Astrocyte of the spinal cord (primary cell): ENCODE data around the gene MCM5.
"Not testable (repeated sequence)": the region's sequence is repeated elsewhere in the genome, so short reads cannot be mapped to it uniquely, and the experiment has no call there.

Experiments
- DNase-seq: peaks from one replicate; pipeline ENCODE4 v3.0.0; 2011; ENCODE audit warnings: low read depth, low spot score
- H3K4me3 ChIP-seq: 2 replicates; pipeline ENCODE4 v1.5.1; 2011; ENCODE audit warnings: low read depth, mild to moderate bottlenecking, low read length, moderate library complexity
- in situ Hi-C: cut with HindIII; loops from 2 replicates; pipeline ENCODE4 v1.10.0; 2017; ENCODE audit warnings: low sequenced_read_pairs
- TF ChIP-seq, protein P1 (sequence below): IDR thresholded peaks from 2 replicates; pipeline ENCODE4 v1.5.1; 2012; ENCODE audit warnings: low read depth, mild to moderate bottlenecking, low read length, inconsistent platforms

The MCM5 gene

DNA sequence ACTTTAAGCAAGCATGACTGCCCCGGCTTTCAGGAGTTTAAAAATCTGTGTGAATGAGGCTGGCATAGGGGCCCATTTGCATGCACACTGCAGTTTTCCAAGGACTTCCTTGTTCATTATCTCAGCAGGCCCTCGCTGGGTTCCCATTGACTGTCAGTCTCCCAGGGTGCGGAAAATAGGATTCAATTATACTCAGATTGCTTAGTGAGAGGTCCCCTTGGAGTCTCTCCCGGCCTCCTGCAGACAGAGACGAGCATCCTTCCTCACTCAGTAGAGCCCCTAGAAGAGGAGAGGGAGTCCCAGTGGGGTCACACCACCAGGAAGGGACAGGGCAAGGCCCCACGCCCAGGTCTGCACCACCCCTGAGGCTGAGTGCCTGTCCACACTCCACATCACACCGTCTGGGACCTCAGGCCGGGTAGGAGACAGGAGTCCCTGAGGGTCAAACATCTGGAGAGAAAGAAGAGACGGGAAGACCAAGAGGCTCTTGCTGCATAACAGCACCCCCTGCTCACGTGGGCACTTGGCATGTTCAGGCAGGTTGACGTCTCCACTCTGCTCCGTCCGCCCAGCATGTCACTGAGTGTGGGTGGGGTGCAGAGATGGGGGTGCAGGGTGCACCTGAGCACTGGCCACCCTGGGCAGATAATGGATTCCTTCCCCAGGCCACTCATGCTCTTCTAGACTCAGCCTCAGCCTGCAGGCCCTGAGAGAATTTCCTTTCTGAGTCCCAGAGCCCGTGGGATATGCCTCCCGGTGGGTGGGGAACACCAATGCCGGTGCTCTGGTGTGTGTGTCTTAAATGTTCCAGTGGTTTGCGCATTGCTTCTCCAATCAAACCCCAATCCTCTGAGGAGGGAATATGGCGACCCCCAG lies 58.8 kb downstream of the MCM5 start:
- TF ChIP-seq, protein P1, sequence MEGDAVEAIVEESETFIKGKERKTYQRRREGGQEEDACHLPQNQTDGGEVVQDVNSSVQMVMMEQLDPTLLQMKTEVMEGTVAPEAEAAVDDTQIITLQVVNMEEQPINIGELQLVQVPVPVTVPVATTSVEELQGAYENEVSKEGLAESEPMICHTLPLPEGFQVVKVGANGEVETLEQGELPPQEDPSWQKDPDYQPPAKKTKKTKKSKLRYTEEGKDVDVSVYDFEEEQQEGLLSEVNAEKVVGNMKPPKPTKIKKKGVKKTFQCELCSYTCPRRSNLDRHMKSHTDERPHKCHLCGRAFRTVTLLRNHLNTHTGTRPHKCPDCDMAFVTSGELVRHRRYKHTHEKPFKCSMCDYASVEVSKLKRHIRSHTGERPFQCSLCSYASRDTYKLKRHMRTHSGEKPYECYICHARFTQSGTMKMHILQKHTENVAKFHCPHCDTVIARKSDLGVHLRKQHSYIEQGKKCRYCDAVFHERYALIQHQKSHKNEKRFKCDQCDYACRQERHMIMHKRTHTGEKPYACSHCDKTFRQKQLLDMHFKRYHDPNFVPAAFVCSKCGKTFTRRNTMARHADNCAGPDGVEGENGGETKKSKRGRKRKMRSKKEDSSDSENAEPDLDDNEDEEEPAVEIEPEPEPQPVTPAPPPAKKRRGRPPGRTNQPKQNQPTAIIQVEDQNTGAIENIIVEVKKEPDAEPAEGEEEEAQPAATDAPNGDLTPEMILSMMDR = no peak
- in situ Hi-C loops = no loop called here
- no peak for DNase-seq
- no peak overlapping the region for H3K4me3 ChIP-seq

DNA sequence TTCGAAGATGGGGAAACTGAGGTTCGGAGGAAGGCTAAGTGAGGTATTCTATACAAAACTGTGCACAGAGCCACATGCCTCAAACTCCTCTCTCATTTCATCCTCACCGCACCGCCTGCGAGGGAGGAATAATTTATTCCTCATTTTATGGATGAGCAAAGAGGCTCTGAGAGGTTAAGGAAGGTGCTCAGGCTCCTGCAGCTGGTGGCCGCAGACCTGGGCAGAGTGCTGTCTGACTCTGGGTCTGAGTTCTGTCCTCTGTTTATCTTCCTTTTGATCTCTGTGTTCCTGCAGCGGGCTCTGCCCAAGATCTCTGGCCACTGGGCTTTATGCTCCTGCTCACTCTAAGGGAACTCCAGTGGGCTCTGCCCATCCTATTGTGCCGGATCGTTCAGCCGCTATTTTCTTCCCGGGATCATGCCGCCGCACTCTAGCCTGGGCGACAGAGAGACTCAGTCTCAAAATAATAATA lies 59.5 kb downstream of the MCM5 start:
- in situ Hi-C loops = no loop called here
- no peak overlapping the region for H3K4me3 ChIP-seq
- no peak for DNase-seq
- TF ChIP-seq, protein P1 = no peak

DNA sequence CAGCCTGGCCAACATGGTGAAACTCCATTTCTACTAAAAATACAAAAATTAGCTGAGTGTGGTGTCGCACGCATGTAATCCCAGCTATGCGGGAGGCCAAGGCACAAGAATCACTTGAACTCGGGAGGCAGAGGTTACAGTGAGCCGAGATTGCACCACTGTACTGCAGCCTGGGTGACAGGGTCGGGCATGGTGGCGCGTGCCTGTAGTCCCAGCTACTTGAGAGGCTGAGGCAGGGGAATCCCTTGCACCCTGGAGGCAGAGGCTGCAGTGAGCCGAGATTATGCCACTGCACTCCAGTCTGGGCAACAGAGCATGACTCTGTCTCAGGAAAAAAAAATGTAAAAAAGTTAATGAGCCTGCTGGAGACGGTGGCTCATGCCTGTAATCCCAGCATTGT lies 60.0 kb downstream of the MCM5 start:
- in situ Hi-C loops, H3K4me3 ChIP-seq, DNase-seq: not testable (repeated sequence)

DNA sequence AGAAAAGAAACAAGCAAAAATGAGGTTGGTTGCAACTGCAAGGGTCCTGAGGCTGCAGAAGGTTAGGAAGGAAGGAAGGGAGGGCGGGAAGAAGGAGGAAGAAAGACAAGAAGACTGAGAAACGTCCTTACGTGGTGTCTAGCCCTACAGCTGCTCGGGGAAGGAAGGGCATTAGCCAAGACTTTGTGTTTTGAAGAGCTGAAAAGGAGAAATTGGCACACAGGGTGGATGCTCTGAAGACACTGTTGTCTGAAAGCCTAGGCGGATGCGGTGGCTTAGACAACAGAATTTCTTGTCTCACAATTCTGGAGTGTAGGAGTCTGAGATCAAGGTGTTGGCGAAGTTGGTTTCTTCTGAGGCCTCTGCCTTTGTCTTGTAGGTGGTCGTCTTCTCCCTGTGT lies 60.7 kb downstream of the MCM5 start:
- TF ChIP-seq, protein P1 = no peak
- in situ Hi-C loops = no loop called here
- no peak for DNase-seq
- no peak overlapping the region for H3K4me3 ChIP-seq

DNA sequence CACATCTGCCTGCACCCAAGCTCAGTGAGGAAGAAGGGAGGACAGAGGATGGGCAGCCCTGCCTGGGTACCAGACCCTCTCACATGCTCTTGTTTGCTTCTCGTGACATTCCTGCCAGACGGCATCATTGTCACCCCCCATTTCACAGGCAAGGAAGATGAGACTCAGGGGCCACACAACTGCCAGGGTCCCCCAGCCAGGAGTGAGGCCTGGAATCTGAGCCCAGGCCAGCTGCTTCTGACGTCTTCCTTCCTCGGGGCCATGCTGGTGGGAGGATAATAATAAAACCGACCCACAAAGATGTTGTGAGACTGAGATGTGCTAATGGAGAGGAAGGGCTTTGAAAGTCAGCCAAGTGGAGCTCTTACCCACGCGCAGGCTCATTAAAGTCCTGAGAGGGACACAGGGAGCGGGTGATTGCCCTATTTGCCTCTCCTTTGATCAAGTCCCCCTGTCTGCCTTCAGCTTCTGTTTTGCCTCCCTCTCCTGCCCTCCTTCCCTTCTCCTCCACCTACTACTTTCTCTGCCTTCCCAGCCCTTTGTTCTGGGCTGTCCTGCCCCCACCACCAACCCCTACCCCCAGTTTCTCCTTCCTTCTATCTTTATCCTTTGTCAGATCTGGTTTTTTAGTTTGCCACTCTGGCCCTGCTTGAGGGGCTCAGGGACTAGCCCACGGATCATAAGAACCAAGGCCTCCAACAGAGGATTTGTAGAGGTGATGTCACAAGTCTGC lies 62.7 kb downstream of the MCM5 start:
- no peak for DNase-seq
- H3K4me3 ChIP-seq = no peak overlapping the region
- TF ChIP-seq, protein P1 = no peak
- in situ Hi-C loops = no loop called here

DNA sequence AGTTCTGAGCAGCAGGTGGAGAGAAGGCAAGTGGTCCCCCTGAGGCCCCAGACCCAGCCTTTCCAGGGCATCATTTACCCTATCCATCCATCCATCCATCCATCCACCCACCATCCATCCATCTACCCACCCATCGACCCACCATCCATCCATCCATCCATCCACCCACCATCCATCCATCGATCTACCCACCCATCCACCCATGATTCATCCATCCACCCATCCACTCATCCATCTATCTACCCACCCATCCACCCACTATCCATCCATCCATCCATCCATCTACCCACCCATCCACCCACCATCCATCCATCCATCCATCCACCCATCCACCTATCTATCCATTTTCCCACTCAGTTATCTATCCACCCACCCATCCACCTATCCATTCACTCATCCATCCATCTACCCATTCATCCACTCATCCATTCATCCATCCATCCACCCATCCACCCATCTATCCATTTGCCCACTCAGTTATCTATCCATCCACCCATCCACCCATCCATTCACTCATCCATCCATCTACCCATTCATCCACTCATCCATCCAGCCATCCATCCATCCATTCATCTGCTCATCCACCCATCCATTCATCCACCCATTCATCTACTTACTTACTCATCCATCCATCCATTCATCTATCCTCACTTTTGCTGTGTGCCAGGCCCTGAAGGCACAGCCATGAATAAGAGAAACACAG lies 63.4 kb downstream of the MCM5 start:
- DNase-seq = no peak
- in situ Hi-C loops = no loop called here
- TF ChIP-seq, protein P1 = no peak
- no peak overlapping the region for H3K4me3 ChIP-seq
